Frontal cortex (tissue), 4 donors: ENCODE data around the gene GDI1. TPM values are rescaled to one million over a fixed set of nuclear protein-coding genes. Genes with fewer than 3 reads are reported as not detected.
"Not testable (repeated sequence)": the region's sequence is repeated elsewhere in the genome, so short reads cannot be mapped to it uniquely, and the experiment has no call there.

Experiments
- DNase-seq, 2 donors: peaks; one replicate each; pipeline ENCODE4 v3.0.0; 2012; ENCODE audit warnings: low spot score in 2 of 2
- FAIRE-seq: peaks from 2 replicates; lab custom pipeline; 2012; peaks lifted over from hg19 to GRCh38; lab: Jason Lieb, UNC
- total RNA-seq: library from RNA; depleted of rRNA; stranded (reverse); fragments of >200 nt; gene quantifications from one replicate; pipeline ENCODE4 v1.2.3, GENCODE V29; 2014
- donor health status: control.
- donor health status: control.
- donor health status: control.

GDI1 gene
- 240 TPM for total RNA-seq

DNA sequence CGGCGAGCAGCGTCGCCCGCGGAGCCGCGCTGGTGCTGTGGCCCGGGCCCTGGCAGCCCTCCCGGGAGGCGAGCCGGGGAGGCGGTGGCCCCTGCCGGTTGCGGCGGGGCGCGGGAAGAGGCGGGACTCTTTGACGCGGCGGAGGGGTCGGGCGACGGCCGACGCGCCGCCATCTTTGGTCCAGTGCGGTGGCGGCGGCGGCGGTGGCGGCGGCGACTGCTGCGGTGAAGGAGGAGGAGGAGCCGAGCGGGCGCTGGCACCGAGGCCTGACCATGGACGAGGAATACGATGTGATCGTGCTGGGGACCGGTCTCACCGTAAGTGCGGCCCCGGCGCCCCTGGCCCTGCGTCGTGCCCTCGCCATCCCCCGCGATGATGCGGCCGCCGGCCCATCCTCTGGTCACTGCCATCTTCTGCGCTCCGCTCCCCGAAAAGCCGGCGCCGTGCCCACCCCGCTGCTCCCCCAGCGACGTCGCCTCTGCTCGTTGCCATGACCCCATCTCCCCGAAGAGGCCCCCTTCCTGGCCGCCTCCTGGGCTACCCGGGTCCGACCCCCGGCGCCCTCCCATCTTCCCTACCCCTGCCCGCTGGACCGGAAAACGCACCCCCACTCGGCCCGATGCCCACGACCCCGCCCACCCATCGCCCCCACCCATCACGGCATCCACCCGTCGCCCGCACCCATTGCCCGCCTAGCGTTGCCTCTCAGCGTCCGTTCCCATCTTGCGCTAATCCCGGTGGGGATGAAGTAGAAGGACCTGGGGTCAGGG lies at the start of gene GDI1:
GDI1 (plus strand) TSS at position 172 of the 770 bp plus-strand sequence; CDS start at position 273, 101 bp downstream.
- DNase-seq = peak; percentile 62 to 77
- no peak for FAIRE-seq

DNA sequence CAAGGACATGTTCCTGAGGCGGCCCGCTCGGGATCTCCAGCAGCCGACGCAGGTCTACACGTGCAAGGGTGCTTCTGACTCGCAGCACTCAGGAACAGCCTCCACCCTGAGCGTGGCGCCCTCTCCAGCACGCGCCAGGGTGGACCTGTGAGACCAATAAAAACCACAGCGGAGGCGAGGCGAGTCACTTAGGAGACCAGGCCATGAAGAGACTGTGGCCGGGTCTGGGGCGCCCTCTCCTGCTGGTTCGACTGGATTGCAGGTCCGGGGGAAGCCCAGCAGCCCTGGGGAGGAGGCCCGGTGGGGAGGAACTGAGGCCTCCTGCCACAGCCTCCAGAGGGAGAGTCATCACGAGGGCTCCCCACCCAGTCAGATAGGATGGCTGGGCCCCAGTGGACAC lies 48.9 kb upstream of the GDI1 start:
- not testable (repeated sequence) for FAIRE-seq

DNA sequence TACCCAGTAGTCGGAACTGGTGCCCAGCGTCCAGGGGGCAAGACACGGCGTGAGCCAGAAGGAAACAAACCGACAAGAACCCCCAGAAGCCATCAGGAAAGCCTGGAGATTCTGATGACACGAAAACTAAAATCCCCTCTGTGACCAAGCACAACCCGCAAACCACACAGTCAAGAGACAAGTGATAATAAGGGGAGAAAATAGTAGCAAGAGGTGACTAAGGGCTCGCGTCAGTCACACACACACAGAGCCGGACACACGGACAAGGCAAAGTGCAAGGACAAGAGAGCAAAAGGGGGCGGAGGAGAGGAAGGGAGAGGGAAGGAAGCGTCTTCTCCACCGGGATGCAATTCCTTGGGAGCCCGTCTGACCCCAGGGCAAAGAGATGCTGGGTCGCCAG lies 48.3 kb upstream of the GDI1 start:
- FAIRE-seq, DNase-seq: not testable (repeated sequence)

More for the DNA sequence above, 48.9 kb upstream of the GDI1 start:
- not testable (repeated sequence) for DNase-seq

DNA sequence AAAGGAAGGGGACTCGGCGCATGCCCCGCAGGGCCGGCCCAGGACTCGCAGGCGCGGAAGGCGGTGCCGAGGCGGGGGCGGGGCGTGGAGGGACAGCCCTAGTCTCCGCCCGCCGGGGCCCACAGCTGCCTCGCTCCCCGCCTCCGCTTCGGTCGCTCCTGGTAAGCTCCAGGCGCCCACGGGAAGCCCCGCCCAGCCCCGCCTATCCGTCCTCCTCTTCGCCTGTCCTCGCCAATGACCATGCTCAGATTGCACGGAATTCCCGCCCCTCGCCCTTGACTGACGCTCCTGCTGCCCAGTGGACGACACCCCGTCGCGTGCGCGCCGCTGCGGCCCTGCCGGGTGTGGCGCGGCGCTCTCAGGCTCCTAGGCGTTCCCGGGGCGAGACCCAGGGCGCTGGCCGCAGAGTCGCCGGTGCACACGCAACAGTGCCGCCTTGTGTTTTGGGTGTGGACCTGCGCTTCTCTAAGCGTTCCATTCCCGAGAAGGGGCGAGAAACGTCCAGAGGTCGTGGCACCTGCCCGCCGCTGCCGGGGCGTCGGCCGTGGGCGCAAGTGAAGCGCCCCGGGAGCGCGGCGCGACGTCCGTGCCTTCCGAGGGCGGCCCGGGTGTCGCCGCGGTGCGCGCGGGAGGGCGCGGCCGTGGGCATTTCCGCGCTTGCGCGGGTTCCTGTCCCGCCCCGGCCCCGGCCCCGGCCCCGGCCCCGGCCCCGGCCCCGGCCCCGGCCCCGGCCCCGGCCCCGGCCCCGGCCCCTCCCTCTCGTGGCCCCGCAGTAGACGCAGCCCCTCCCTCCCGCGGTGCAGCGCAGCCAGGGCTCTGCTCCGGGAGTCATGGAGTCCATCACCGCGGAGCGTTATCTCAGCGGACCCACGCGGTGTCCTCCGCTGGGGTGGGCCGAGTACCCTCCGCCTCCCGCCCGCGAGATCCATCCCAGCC lies 46.9 kb upstream of the GDI1 start:
- not testable (repeated sequence) for FAIRE-seq

DNA sequence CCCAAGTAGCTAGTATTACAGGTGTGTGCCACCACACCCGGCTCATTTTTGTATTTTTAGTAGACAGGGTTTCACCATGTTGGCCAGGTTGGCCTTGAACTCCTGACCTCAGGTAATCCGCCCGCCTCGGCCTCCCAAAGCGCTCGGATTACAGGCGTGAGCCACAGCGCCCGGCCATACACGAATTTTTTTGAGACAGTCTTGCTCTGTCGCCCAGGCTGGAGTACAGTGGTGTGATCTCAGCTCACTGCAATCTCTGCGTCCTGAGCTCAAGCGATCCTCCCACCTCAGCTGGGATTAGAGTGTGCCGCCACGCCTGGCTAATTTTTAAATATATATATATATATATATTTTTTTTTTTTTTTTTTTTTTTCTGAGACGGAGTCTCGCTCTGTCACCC lies 40.6 kb upstream of the GDI1 start:
- not testable (repeated sequence) for FAIRE-seq, DNase-seq

More for the DNA sequence above, 46.9 kb upstream of the GDI1 start:
- DNase-seq = not testable (repeated sequence)

DNA sequence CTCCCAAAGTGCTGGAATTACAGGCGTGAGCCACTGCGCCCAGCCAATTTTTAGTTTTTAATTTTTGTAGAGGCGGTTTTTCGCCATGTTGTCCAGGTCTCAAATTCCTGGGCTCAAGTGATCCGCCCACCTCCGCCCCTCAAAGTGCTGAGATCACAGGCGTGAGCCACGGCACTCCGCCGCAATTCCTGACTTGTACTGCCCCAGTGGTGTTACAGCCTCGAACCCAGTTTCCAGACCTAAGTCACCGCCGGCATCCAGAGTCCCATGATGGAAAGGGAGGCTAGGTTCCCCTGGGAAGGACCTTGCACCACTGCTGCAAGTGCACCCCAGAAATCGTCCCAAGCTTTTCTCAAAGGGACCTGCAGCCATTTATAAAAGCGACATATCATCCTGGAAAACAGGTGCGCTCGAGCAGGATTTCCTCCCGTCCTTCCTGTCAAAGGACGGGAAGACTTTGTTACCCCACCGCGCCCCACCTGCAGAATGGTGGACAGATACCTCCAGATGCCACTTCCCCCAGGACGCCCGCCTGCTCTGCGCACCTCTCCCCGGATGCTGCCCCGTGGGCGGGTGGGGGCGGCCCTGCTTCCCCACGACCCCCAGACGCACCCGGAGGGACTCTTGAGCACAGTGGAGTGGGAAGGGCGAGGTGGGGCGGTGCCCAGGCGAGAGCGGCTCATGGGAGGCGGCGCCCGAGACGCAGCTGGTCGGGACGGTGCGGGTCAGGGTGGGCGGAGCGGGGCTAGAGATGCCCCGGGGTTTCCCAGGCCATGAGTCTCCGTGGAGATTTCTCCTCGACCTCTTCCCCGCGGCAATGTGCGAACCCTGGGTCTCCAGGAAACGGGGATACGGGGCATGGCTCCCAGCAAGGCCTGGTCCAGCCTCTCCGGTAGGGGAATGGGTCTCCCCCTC lies 39.7 kb upstream of the GDI1 start:
- DNase-seq = peak in 1 of 2 donors; percentile 53
- no peak for FAIRE-seq

DNA sequence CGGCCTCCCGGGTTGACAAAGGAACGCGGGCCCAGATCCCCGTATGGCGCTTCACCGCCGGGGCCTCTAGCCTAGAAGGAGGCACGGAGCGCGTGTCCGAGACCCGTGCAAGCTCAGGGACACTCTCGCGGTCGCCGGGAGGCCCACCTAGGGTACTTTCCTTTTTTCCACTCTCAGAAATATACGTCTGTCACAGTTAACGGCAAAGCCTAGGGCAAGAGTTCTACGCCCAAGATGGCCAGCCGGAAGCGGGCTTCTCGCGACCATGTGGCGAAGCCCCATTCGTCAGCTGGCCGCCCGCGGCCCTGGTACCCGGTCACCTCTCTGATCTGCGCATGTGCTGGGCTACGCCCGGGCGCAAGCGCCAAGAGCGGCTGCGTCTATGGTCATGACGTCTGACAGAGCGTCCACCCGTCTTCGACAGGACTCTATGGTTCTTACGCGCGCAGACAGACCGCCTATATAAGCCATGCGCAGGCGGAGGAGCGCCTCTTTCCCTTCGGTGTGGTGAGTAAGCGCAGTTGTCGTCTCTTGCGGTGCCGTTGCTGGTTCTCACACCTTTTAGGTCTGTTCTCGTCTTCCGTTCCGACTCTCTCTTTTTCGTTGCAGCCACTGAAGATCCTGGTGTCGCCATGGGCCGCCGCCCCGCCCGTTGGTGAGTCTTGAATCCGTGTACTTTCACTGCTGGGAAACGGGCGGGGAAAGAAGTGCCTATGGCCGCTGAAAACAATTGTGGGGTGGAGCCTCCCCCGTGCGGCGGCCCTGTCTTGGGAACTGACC lies 38.9 kb upstream of the GDI1 start, which contains the start of gene RPL10:
RPL10 (plus strand) TSS at position 490 of the 780 bp plus-strand sequence; CDS start at position 633, 143 bp downstream.
- DNase-seq (peak; percentile 87 to 88), FAIRE-seq (no peak)

DNA sequence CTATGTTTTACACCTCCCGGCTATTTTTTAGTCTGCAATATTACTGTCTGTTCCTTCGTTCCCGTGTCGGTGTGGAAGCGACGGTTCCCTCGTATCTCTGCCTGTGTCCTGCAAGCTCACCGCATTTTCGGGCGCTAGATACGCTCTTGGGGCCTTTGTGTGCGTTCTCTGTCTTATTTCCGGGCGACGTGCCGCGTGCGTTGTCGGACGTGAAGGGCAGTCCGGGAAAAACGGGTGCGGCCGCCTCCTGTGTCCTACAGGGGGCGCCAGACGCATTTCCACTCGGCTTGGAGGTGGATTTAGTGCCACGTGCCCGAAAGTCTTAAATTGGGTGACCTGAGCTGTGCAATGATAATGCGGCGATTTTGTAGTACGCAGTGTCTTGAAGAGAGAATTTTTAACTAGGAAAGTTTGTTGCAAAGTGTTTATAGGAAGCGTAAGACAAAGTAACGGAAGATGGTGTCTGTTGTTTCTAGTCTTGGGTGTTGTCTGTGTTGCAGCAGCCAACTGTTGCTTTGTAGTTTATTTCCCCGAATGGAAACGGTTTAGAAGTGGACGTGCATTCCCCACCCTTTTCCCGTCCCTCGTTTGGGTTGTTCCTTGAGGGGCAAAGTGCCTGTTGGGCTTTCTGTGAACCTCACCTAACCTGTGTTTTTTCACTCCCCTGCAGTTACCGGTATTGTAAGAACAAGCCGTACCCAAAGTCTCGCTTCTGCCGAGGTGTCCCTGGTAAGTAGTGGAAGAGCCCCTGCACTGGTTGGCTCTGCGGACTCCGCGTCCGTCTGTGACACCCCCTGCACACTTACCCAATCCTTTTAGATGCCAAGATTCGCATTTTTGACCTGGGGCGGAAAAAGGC lies 38.1 kb upstream of the GDI1 start:
- no peak for FAIRE-seq
- DNase-seq = peak; percentile 60 to 61

DNA sequence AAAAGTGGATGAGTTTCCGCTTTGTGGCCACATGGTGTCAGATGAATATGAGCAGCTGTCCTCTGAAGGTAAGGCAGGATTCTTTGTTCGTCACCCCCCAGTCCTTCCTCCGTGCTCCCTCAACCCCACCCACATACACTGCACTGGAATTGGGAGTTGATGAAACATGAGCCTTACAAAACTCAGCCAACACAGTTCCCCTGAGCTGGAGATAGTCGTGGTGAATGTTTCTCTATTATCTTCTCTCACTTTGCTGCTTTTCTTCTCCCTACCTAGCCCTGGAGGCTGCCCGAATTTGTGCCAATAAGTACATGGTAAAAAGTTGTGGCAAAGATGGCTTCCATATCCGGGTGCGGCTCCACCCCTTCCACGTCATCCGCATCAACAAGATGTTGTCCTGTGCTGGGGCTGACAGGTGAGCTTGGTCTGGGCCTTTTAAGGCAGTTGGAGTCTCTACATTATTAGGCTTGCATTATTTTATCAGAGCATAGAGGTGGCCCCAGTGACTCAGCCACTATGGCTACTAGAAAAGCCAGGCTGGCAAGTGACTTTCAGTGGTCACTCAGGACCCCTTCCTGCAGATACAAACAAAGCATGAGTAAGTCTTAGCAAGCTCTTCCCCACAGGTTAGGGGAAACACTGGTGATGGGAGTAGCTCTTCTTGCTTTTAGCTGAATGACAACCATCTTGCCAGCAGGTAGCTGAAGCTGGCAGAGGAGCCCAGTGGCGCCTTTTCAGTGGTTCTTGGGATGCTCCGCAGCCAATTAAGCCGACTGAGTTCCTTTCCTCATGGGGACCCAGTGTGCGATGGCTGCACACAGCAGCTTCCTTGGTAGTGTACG lies 37.2 kb upstream of the GDI1 start:
- FAIRE-seq (no peak), DNase-seq (no peak)

DNA sequence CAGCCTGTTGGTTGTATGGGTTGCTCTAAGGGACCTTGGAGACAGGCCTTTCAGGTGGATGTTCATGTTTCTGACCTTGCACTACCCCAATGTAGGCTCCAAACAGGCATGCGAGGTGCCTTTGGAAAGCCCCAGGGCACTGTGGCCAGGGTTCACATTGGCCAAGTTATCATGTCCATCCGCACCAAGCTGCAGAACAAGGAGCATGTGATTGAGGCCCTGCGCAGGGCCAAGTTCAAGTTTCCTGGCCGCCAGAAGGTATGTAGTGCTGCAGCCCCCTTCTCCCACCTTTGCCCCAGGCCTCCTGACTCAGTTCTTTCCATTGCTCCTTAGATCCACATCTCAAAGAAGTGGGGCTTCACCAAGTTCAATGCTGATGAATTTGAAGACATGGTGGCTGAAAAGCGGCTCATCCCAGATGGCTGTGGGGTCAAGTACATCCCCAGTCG lies 36.6 kb upstream of the GDI1 start:
- not testable (repeated sequence) for DNase-seq, FAIRE-seq

DNA sequence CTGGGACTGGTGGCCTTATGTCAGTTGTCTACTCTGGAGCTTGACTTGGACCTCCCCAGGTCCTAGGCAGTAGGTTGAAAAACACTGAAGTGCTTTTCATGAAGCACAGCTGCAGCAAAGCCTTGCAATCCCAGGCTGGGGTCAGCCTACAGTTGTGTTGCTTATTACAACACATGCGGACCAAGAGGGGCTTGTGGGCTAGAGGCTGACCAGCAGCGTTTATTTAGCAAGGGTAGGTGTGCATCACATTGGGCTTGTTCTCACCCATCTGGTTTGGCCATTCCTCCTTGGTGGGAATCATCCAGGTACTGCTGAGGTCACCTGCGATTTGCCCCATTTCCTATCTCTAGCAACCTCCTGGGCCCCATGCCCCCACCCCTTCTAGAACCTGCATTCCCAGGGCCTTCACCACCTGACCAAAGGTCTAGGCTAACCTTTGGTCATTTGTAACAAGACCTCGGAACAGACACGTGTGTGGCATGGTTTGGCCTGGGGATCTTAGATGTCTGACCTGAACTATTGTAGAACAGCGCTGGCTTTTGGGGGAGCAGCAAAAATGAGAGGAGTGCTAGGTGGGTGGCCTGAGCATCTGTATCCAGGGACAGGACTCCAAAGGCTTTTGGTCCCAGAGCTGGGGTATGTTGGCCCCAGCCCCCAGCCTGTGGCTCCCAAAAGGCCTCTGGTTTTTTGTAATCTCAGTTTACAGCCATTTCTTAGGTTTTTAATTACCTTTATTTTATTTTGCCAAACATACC lies 35.7 kb upstream of the GDI1 start:
- DNase-seq (no peak), FAIRE-seq (no peak)

DNA sequence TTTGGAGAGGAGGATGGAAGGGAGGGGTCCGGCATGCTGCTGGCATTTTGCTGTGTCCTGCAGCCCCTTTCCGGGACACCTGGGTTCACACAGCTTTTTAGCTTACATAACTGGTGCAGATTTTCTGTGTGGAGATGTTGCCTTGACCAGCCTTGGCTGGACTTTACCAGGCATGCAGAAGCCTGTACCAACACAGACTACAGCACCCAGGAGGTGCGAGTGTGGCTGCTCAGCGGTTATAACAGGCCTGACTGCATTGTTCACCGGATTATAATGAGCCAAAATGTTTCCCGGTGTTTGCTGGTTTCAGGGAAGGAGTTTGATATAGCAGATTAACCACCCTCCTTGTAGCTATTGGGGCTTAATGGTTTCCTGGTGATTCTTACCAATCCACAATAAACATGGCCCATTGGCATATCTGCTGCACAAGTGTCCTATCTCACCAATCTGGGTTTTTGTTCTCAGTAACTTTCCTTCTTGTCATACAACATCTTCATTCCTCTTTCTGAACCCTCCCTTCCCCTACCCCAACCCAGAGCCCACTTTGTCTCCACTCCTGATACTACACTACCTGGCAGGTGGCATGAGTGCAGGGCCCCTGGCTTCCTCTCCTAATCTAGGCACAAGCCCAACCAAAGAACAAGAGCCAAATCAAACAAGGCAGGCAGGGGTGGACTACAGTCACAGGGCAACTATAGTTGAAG lies 34.9 kb upstream of the GDI1 start:
- no peak for FAIRE-seq
- no peak for DNase-seq

DNA sequence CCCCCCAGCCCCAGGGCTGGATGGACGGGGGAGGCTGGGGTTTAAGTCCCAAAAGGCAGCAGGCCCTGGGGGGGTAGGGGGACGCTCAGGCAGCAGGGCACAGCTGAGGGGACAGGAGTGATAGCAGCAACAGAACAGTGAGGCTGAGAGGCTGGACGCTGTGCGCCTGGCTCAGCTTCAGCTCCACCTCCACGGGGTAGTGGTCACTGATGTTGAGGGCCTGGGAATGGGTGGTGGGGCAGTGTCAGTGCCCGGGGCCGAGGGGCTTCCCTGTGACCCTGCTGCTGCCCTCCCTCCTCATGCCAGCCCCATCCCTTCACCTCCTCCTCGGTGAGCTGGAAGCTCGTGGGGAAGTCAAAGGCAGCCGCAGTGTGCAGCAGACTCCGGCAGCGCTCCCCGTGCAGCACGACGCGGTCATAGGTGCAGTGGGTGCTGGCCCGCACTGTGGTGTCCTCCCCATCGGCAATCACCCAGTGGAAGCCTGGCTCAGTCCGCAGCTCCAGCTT lies 34.3 kb upstream of the GDI1 start:
- DNase-seq = no peak
- FAIRE-seq = no peak

DNA sequence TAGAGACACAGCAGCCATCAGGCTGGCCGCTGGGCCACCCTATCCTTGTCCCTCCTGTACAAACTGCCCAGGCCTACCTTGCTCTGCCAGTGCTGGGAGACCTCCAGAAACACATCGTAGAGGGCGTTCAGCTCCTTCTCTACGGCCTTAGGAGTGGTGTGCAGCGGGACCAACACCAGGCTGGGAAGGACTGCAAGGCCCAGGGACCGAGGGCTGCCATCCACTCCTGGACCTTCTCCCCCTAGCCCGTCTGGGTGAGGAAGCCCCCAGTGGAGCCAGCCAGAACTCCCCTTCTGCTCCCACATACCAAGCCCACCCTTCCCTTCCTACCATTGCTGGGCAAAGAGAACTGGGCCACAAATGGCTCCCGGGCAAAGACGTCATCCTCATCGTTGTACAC lies 33.8 kb upstream of the GDI1 start:
- DNase-seq = no peak
- FAIRE-seq = no peak

DNA sequence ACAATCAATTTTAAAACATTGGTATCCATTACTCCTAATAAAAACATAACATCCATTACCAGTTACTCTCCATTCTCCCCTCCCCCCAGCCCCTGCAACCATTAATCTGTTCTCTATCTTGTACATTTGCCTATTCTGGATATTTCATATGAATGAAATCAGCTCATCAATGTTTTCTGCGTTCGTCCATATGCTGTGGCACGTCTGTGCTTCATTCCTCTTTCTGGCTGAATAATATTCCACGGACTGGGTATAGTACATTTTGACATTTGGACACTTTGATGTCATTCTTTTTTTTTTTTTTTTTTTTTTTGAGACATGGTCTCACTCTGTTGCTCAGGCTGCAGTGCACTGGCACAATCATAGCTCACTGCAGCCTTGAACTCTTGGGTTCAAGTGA lies 33.1 kb upstream of the GDI1 start:
- FAIRE-seq (no peak), DNase-seq (no peak)
